Epithelial cell of proximal tubule (primary cell): ENCODE results near the gene ARHGEF25. TPM values are rescaled to one million over a fixed set of nuclear protein-coding genes. Genes with fewer than 3 reads are reported as not detected.
"Not testable (repeated sequence)": the region's sequence is repeated elsewhere in the genome, so short reads cannot be mapped to it uniquely, and the experiment has no call there.

Source experiments
- DNase-seq: peaks from one replicate; pipeline ENCODE4 v3.0.0-alpha.2; 2011; ENCODE audit warnings: low read depth
- H3K4me3 ChIP-seq: 2 replicates; pipeline ENCODE4 v1.5.1; 2011; ENCODE audit warnings: low read depth, mild to moderate bottlenecking, low read length
- total RNA-seq: library from RNA; depleted of rRNA; stranded (reverse); fragments of >200 nt; gene quantifications from 2 replicates; pipeline ENCODE4 v1.2.3, GENCODE V29; 2015
- TF ChIP-seq, protein P1 (sequence below): conservative IDR thresholded peaks from 2 replicates; pipeline ENCODE4 v1.5.1; 2012; ENCODE audit warnings: low read depth, mild to moderate bottlenecking, low read length

The ARHGEF25 gene
- total RNA-seq, 1 donor from 2014 or later = 6.2 TPM

DNA sequence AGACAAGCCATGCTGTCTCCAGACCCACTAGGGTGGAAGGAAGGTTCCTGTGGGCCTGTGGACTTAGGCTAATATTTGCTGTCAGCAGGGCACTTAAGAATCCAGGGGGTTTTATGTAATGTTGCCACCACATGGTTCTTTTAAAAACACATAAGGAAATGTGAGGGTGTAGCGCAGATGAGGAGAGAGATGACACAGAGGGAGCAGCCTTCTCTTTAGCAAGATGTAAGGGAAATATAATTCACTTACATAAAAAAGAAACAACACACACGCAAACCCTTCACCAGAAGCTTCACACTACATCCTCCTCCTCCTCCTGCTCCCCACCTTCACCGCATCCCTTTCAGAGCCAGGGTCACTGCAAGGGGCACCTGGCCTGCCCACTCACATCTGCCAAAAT is 25.1 kb upstream of the ARHGEF25 start:
- H3K4me3 ChIP-seq = no peak overlapping the region
- DNase-seq = no peak
- TF ChIP-seq, protein P1, sequence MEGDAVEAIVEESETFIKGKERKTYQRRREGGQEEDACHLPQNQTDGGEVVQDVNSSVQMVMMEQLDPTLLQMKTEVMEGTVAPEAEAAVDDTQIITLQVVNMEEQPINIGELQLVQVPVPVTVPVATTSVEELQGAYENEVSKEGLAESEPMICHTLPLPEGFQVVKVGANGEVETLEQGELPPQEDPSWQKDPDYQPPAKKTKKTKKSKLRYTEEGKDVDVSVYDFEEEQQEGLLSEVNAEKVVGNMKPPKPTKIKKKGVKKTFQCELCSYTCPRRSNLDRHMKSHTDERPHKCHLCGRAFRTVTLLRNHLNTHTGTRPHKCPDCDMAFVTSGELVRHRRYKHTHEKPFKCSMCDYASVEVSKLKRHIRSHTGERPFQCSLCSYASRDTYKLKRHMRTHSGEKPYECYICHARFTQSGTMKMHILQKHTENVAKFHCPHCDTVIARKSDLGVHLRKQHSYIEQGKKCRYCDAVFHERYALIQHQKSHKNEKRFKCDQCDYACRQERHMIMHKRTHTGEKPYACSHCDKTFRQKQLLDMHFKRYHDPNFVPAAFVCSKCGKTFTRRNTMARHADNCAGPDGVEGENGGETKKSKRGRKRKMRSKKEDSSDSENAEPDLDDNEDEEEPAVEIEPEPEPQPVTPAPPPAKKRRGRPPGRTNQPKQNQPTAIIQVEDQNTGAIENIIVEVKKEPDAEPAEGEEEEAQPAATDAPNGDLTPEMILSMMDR = no peak

- H3K4me3 ChIP-seq = no peak overlapping the region
These were observed 24.3 kb upstream of the ARHGEF25 start for GRCh38 chr12:57586832-57587429.

GRCh38 chr12:57588951-57589610 is 22.2 kb upstream of the ARHGEF25 start:
- H3K4me3 ChIP-seq, DNase-seq: not testable (repeated sequence)

More at GRCh38 chr12:57586832-57587429, 24.3 kb upstream of the ARHGEF25 start:
- no peak for DNase-seq
- TF ChIP-seq, protein P1 = no peak

DNA sequence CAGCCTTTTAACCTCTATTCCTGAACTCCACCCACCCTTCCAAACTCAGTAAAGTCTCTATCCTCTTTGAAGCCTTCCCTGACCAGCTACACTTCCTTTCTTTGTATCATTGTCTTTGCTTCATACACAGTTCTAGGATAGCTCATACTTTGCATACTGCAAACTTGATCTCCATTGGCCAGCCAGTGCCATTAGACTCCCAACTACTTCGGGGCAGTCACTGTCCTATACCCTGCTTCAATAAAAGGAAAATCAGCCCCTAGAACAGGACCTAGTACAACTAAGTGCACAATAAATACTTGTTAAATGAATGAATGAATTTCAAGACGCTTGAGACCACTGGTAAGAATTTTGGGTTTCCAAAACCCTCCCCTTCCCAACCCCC is 20.8 kb upstream of the ARHGEF25 start:
- peak overlapping the region; percentile 96 for H3K4me3 ChIP-seq
- DNase-seq = no peak
- TF ChIP-seq, protein P1 = no peak

GRCh38 chr12:57590864-57591781 is 20.1 kb upstream of the ARHGEF25 start, which contains the start of gene PIP4K2C:
Gene PIP4K2C (plus strand): TSS chr12:57591192. CDS start chr12:57591290, 98 bp downstream.
- no peak for DNase-seq
- peak within 1 kb of the TSS; percentile 96 for H3K4me3 ChIP-seq
- TF ChIP-seq, protein P1 = no peak

- H3K4me3 ChIP-seq = peak overlapping the region; percentile 96
- TF ChIP-seq, protein P1 = no peak
- DNase-seq = no peak
These were observed 19.4 kb upstream of the ARHGEF25 start for GRCh38 chr12:57591782-57592325.
